HepG2 (cell line): ENCODE data around the gene IFNAR1. TPM values are rescaled to one million over a fixed set of nuclear protein-coding genes. Genes with fewer than 3 reads are reported as not detected.

Experiments
- BCL6 ChIP-seq: IDR thresholded peaks from 2 replicates; pipeline ENCODE4 v1.6.1; 2016; ENCODE audit warnings: missing genetic modification reagents, missing compliant biosample characterization
- EZH2 ChIP-seq: conservative IDR thresholded peaks from 2 replicates; pipeline ENCODE4 v1.6.1; 2012; ENCODE audit warnings: mild to moderate bottlenecking, low read depth, low read length, moderate library complexity
- MTA1 ChIP-seq: sonication (generic); formaldehyde crosslinking; IDR thresholded peaks from 2 replicates; pipeline ENCODE4 v1.4.0; 2020; ENCODE audit warnings: missing genetic modification reagents, mild to moderate bottlenecking, borderline replicate concordance
- NR2C2 ChIP-seq: sonication (generic); formaldehyde crosslinking; IDR thresholded peaks from 2 replicates; pipeline ENCODE4 v1.4.0; 2020; ENCODE audit warnings: missing genetic modification reagents, mild to moderate bottlenecking, moderate library complexity, borderline replicate concordance
- PCBP1 ChIP-seq: fragments of 200-400 bp; formaldehyde crosslinking; IDR thresholded peaks from 2 replicates; pipeline ENCODE4 v1.6.1; 2017; ENCODE audit warnings: mild to moderate bottlenecking, low read depth, low read length, borderline replicate concordance
- PHF5A ChIP-seq: IDR thresholded peaks from one replicate; pipeline ENCODE4 v1.6.1; 2018; ENCODE audit warnings: low read depth, missing genetic modification reagents; ENCODE audit not compliant: unreplicated experiment
- RFXANK ChIP-seq: IDR thresholded peaks from 2 replicates; pipeline ENCODE4 v1.6.1; 2016
- ZFP90 ChIP-seq: sonication (generic); formaldehyde crosslinking; IDR thresholded peaks from 2 replicates; pipeline ENCODE4 v1.8.0; 2022; ENCODE audit warnings: missing genetic modification reagents, mild to moderate bottlenecking, inconsistent platforms, borderline replicate concordance
- ZIK1 ChIP-seq: sonication (generic); formaldehyde crosslinking; IDR thresholded peaks from 2 replicates; pipeline ENCODE4 v1.5.0; 2020; ENCODE audit warnings: mild to moderate bottlenecking, low read depth, missing genetic modification reagents, borderline replicate concordance
- ZNF335 ChIP-seq: sonication (generic); formaldehyde crosslinking; IDR thresholded peaks from 2 replicates; pipeline ENCODE4 v1.4.0; 2020; ENCODE audit warnings: missing genetic modification reagents
- ZNF678 ChIP-seq: sonication (generic); formaldehyde crosslinking; IDR thresholded peaks from 2 replicates; pipeline ENCODE4 v1.4.0; 2020; ENCODE audit warnings: mild to moderate bottlenecking, missing genetic modification reagents
- polyA plus RNA-seq, 8 experiments: library from polyadenylated mRNA; depleted of rRNA in 3 of 8; stranded (reverse) in 7 of 8; unstranded in 1 of 8; fragments of >200 nt; fragmentation: Illumina TruSeq in 4 of 8; extraction: Trizol in 4 of 8; gene quantifications; 2 replicates each; pipeline versions ENCODE4 v1.2.1 to v1.2.3, GENCODE V29; 2011 to 2016; ENCODE audit warnings: low read depth in 4 of 8, missing spikeins in 1 of 8, mixed read lengths in 1 of 8; ENCODE audit not compliant: insufficient read depth in 1 of 8
- total RNA-seq, 5 experiments: library from RNA; depleted of rRNA; stranded (reverse); fragments of >200 nt; fragmentation: Illumina TruSeq; extraction: Trizol; gene quantifications; 2 replicates each; pipeline ENCODE4 v1.2.3, GENCODE V29; 2016; ENCODE audit warnings: low read depth in 1 of 5
- TF ChIP-seq, protein P1 (sequence below): sonication (generic); formaldehyde crosslinking; IDR thresholded peaks from 2 replicates; pipeline ENCODE4 v1.5.0; 2020; ENCODE audit warnings: mild to moderate bottlenecking, missing genetic modification reagents, borderline replicate concordance
- TF ChIP-seq, protein P2 (sequence below): IDR thresholded peaks from 2 replicates; pipeline ENCODE4 v1.6.1; 2016; ENCODE audit warnings: low read depth
- TF ChIP-seq, protein P3 (sequence below): sonication (generic); formaldehyde crosslinking; IDR thresholded peaks from 2 replicates; pipeline ENCODE4 v1.4.0; 2020; ENCODE audit warnings: mild to moderate bottlenecking, missing genetic modification reagents

Gene IFNAR1
- total and polyA plus RNA-seq, 2 of the 13 experiments (the other 11 are each of a cell fraction or from before 2014, with no cell fraction given) = 6.7 to 9.3 TPM

GRCh38 chr21:33324291-33325221 lies at the start of gene IFNAR1 (continued):
- TF ChIP-seq PCBP1 (no peak), ZIK1 (CRISPR knock-in tag) (peak; percentile 57; the same call in 1 of the 2 replicates), ZNF678 (CRISPR knock-in tag) (0 out of 2 replicates have a peak, but pooled peaks have one; percentile 10), NR2C2 (peak; percentile 80), EZH2 (no peak), RFXANK (CRISPR knock-in tag) (no peak), BCL6 (CRISPR knock-in tag) (0 out of 2 replicates have a peak, but pooled peaks have one; percentile 7), ZNF335 (CRISPR knock-in tag) (peak; percentile 69; the same call in 1 of the 2 replicates), ZFP90 (peak; percentile 30; the same call in 1 of the 2 replicates), PHF5A (CRISPR knock-in tag) (no peak), MTA1 (peak; percentile 63; the same call in 1 of the 2 replicates)
- TF ChIP-seq, protein P1, sequence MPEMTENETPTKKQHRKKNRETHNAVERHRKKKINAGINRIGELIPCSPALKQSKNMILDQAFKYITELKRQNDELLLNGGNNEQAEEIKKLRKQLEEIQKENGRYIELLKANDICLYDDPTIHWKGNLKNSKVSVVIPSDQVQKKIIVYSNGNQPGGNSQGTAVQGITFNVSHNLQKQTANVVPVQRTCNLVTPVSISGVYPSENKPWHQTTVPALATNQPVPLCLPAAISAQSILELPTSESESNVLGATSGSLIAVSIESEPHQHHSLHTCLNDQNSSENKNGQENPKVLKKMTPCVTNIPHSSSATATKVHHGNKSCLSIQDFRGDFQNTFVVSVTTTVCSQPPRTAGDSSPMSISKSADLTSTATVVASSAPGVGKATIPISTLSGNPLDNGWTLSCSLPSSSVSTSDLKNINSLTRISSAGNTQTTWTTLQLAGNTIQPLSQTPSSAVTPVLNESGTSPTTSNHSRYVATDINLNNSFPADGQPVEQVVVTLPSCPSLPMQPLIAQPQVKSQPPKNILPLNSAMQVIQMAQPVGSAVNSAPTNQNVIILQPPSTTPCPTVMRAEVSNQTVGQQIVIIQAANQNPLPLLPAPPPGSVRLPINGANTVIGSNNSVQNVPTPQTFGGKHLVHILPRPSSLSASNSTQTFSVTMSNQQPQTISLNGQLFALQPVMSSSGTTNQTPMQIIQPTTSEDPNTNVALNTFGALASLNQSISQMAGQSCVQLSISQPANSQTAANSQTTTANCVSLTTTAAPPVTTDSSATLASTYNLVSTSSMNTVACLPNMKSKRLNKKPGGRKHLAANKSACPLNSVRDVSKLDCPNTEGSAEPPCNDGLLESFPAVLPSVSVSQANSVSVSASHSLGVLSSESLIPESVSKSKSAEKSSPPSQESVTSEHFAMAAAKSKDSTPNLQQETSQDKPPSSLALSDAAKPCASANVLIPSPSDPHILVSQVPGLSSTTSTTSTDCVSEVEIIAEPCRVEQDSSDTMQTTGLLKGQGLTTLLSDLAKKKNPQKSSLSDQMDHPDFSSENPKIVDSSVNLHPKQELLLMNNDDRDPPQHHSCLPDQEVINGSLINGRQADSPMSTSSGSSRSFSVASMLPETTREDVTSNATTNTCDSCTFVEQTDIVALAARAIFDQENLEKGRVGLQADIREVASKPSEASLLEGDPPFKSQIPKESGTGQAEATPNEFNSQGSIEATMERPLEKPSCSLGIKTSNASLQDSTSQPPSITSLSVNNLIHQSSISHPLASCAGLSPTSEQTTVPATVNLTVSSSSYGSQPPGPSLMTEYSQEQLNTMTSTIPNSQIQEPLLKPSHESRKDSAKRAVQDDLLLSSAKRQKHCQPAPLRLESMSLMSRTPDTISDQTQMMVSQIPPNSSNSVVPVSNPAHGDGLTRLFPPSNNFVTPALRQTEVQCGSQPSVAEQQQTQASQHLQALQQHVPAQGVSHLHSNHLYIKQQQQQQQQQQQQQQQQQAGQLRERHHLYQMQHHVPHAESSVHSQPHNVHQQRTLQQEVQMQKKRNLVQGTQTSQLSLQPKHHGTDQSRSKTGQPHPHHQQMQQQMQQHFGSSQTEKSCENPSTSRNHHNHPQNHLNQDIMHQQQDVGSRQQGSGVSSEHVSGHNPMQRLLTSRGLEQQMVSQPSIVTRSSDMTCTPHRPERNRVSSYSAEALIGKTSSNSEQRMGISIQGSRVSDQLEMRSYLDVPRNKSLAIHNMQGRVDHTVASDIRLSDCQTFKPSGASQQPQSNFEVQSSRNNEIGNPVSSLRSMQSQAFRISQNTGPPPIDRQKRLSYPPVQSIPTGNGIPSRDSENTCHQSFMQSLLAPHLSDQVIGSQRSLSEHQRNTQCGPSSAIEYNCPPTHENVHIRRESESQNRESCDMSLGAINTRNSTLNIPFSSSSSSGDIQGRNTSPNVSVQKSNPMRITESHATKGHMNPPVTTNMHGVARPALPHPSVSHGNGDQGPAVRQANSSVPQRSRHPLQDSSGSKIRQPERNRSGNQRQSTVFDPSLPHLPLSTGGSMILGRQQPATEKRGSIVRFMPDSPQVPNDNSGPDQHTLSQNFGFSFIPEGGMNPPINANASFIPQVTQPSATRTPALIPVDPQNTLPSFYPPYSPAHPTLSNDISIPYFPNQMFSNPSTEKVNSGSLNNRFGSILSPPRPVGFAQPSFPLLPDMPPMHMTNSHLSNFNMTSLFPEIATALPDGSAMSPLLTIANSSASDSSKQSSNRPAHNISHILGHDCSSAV (CRISPR knock-in tag) = no peak
- TF ChIP-seq, protein P2, sequence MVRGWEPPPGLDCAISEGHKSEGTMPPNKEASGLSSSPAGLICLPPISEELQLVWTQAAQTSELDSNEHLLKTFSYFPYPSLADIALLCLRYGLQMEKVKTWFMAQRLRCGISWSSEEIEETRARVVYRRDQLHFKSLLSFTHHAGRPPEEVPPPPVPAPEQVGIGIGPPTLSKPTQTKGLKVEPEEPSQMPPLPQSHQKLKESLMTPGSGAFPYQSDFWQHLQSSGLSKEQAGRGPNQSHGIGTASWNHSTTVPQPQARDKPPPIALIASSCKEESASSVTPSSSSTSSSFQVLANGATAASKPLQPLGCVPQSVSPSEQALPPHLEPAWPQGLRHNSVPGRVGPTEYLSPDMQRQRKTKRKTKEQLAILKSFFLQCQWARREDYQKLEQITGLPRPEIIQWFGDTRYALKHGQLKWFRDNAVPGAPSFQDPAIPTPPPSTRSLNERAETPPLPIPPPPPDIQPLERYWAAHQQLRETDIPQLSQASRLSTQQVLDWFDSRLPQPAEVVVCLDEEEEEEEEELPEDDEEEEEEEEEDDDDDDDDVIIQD = 0 out of 2 replicates have a peak, but pooled peaks have one; percentile 21
- TF ChIP-seq, protein P3, sequence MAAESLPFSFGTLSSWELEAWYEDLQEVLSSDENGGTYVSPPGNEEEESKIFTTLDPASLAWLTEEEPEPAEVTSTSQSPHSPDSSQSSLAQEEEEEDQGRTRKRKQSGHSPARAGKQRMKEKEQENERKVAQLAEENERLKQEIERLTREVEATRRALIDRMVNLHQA (CRISPR knock-in tag) = no peak
